H1 (cell line): ENCODE measurements around the gene NKIRAS2. TPM values are rescaled to one million over a fixed set of nuclear protein-coding genes. Genes with fewer than 3 reads are reported as not detected.

Source experiments
- CTCF ChIA-PET: fragments of 300-600 bp; sonication (Branson Sonifier 250); formaldehyde crosslinking; loops from one replicate; lab custom pipeline; 2021; ENCODE audit not compliant: partially characterized antibody; lab: Charles Lee
- POLR2A ChIA-PET: fragments of 300-600 bp; sonication (Branson Sonifier 250); formaldehyde crosslinking; loops from one replicate; lab custom pipeline; 2021; ENCODE audit warnings: inconsistent platforms; ENCODE audit not compliant: partially characterized antibody; lab: Charles Lee
- DNase-seq, 2 experiments: peaks; one replicate each; pipeline versions ENCODE4 v3.0.0 to v3.0.0-alpha.2; 2010 to 2022; ENCODE audit warnings: low spot score in 2 of 2, low read depth in 1 of 2, mixed read lengths in 1 of 2
- FAIRE-seq: peaks from 2 replicates; lab custom pipeline; 2011; peaks lifted over from hg19 to GRCh38; lab: Jason Lieb, UNC
- H2AFZ ChIP-seq: 2 replicates; pipeline ENCODE4 v1.8.1; 2012; ENCODE audit warnings: low read length, inconsistent platforms
- H2AK5ac ChIP-seq: 2 replicates; pipeline ENCODE4 v1.6.1; 2013; ENCODE audit warnings: low read depth, low read length
- H2BK120ac ChIP-seq: replicated peaks from 2 replicates; pipeline ENCODE3; 2013; ENCODE audit warnings: low read depth, low read length, inconsistent platforms
- H2BK12ac ChIP-seq: 2 replicates; pipeline ENCODE4 v1.6.1; 2013; ENCODE audit warnings: low read depth, low read length
- H2BK15ac ChIP-seq: 2 replicates; pipeline ENCODE4 v1.6.1; 2013; ENCODE audit warnings: low read length
- H2BK20ac ChIP-seq: 2 replicates; pipeline ENCODE4 v1.6.1; 2013; ENCODE audit warnings: low read length
- H2BK5ac ChIP-seq: 2 replicates; pipeline ENCODE4 v1.6.1; 2013; ENCODE audit warnings: low read depth, low read length
- H3K14ac ChIP-seq: 2 replicates; pipeline ENCODE4 v1.6.1; 2013; ENCODE audit warnings: inconsistent platforms; ENCODE audit not compliant: insufficient read length
- H3K18ac ChIP-seq: 2 replicates; pipeline ENCODE4 v1.6.1; 2013; ENCODE audit warnings: low read length; ENCODE audit errors: extremely low read depth
- H3K23ac ChIP-seq: 2 replicates; pipeline ENCODE4 v1.6.1; 2013; ENCODE audit warnings: inconsistent platforms; ENCODE audit not compliant: insufficient read length
- H3K23me2 ChIP-seq: 2 replicates; pipeline ENCODE4 v1.6.1; 2013; ENCODE audit warnings: low read depth, low read length
- H3K27ac ChIP-seq: 2 replicates; pipeline ENCODE4 v1.6.1; 2011; ENCODE audit warnings: low read depth, low read length, inconsistent platforms
- H3K27me3 ChIP-seq, 4 experiments: replicated peaks in 1 of 4; 1 replicate in 1 of 4; 2 replicates in 3 of 4; pipeline versions ENCODE4 v1.6.1 to v1.8.1; 2011 to 2013; ENCODE audit warnings: low read length in 3 of 4, mild to moderate bottlenecking in 3 of 4, inconsistent platforms in 2 of 4, mixed read lengths in 2 of 4, moderate library complexity in 1 of 4; ENCODE audit not compliant: control insufficient read depth in 3 of 4, insufficient read depth in 3 of 4; ENCODE audit errors: extremely low read depth in 1 of 4
- H3K36me3 ChIP-seq, 4 experiments: 2 replicates each; pipeline versions ENCODE4 v1.6.1 to v1.8.1; 2011 to 2013; ENCODE audit warnings: mild to moderate bottlenecking in 4 of 4, low read length in 3 of 4, moderate library complexity in 2 of 4, control low read depth in 1 of 4, inconsistent platforms in 1 of 4; ENCODE audit not compliant: insufficient read depth in 4 of 4, control insufficient read depth in 2 of 4
- H3K4ac ChIP-seq: replicated peaks from 2 replicates; pipeline ENCODE3; 2013; ENCODE audit warnings: low read length, low read depth, mixed read lengths, inconsistent platforms; ENCODE audit not compliant: insufficient read length
- H3K4me1 ChIP-seq, 4 experiments: replicated peaks in 1 of 4; 1 replicate in 1 of 4; 2 replicates in 3 of 4; pipeline versions ENCODE4 v1.6.1 to v1.8.1; 2011 to 2013; ENCODE audit warnings: low read length in 3 of 4, inconsistent platforms in 2 of 4, mixed read lengths in 1 of 4; ENCODE audit not compliant: insufficient read depth in 4 of 4, control insufficient read depth in 3 of 4
- H3K4me2 ChIP-seq, 2 experiments: 2 replicates each; pipeline versions ENCODE4 v1.6.1 to v1.8.1; 2011 to 2013; ENCODE audit warnings: low read depth in 2 of 2, low read length in 2 of 2, control low read depth in 1 of 2, inconsistent platforms in 1 of 2, mild to moderate bottlenecking in 1 of 2; ENCODE audit not compliant: insufficient read depth in 1 of 2
- H3K4me3 ChIP-seq, 4 experiments: fragments of 200-600, 300-600 bp in 1 of 4; sonication (generic), shearing (Covaris generic), sonication (Bioruptor Twin) in 1 of 4; 2 replicates each; pipeline versions ENCODE4 v1.5.1 to v1.8.1; 2011 to 2016; ENCODE audit warnings: low read length in 4 of 4, low read depth in 3 of 4, control low read depth in 2 of 4, inconsistent platforms in 2 of 4, mild to moderate bottlenecking in 2 of 4, mixed read lengths in 1 of 4, moderate library complexity in 1 of 4; ENCODE audit not compliant: insufficient read depth in 2 of 4; ENCODE audit errors: extremely low read depth in 1 of 4
- H3K56ac ChIP-seq: replicated peaks from 2 replicates; pipeline ENCODE3; 2013; ENCODE audit warnings: low read depth, mild to moderate bottlenecking, mixed read lengths, low read length, inconsistent platforms; ENCODE audit not compliant: insufficient read length
- H3K79me1 ChIP-seq: 2 replicates; pipeline ENCODE4 v1.6.1; 2013; ENCODE audit warnings: low read depth, low read length, control low read depth
- H3K79me2 ChIP-seq, 2 experiments: 2 replicates each; pipeline versions ENCODE4 v1.6.1 to v1.8.1; 2012 to 2013; ENCODE audit warnings: low read length in 2 of 2, mild to moderate bottlenecking in 2 of 2, inconsistent platforms in 1 of 2; ENCODE audit not compliant: insufficient read depth in 2 of 2, control insufficient read depth in 1 of 2
- H3K9ac ChIP-seq, 4 experiments: replicated peaks in 1 of 4; 1 replicate in 1 of 4; 2 replicates in 3 of 4; pipeline versions ENCODE4 v1.6.1 to v1.8.1; 2011 to 2013; ENCODE audit warnings: low read depth in 3 of 4, low read length in 3 of 4, control low read depth in 2 of 4, mild to moderate bottlenecking in 2 of 4, moderate library complexity in 2 of 4, inconsistent platforms in 1 of 4; ENCODE audit errors: extremely low read depth in 1 of 4
- H3K9me3 ChIP-seq, 2 experiments: 2 replicates each; pipeline versions ENCODE4 v1.6.1 to v1.8.1; 2012 to 2013; ENCODE audit warnings: mild to moderate bottlenecking in 2 of 2, moderate library complexity in 2 of 2, control low read depth in 1 of 2, inconsistent platforms in 1 of 2, low read depth in 1 of 2, low read length in 1 of 2, mixed read lengths in 1 of 2; ENCODE audit not compliant: insufficient read depth in 2 of 2
- H4K20me1 ChIP-seq, 2 experiments: replicated peaks in 1 of 2; 2 replicates each; pipeline versions ENCODE3 to v1.8.1; 2011 to 2013; ENCODE audit warnings: inconsistent platforms in 2 of 2, low read length in 2 of 2, mild to moderate bottlenecking in 1 of 2; ENCODE audit not compliant: insufficient read depth in 2 of 2, control insufficient read depth in 1 of 2
- H4K5ac ChIP-seq: 2 replicates; pipeline ENCODE4 v1.6.1; 2013; ENCODE audit warnings: low read length, low read depth, mixed read lengths, inconsistent platforms; ENCODE audit not compliant: insufficient read length
- H4K8ac ChIP-seq: 2 replicates; pipeline ENCODE4 v1.8.0; 2013; ENCODE audit warnings: mild to moderate bottlenecking, moderate library complexity, low read length, inconsistent platforms; ENCODE audit not compliant: insufficient read depth; ENCODE audit errors: extremely low read depth
- H4K91ac ChIP-seq: replicated peaks from 2 replicates; pipeline ENCODE3; 2013; ENCODE audit warnings: low read length, mixed read lengths, inconsistent platforms; ENCODE audit not compliant: insufficient read length
- CBX5 ChIP-seq: fragments of 300-800, 300-1000 bp; sonication (generic); IDR thresholded peaks from 2 replicates; pipeline ENCODE4 v1.7.1; 2016; ENCODE audit warnings: antibody characterized with exemption, low read length, low read depth
- EGR1 ChIP-seq: IDR thresholded peaks from 2 replicates; pipeline ENCODE4 v1.6.1; 2011; ENCODE audit warnings: low read depth, low read length, borderline replicate concordance
- EP300 ChIP-seq, 2 experiments: IDR thresholded peaks; 1 replicate in 1 of 2; 2 replicates in 1 of 2; pipeline ENCODE4 v1.6.1; 2011 to 2012; ENCODE audit warnings: low read depth in 2 of 2, low read length in 2 of 2, mild to moderate bottlenecking in 2 of 2, borderline replicate concordance in 1 of 2, inconsistent platforms in 1 of 2, moderate library complexity in 1 of 2
- EZH2 ChIP-seq: fragments of 200-600 bp; sonication (generic); IDR thresholded peaks from 2 replicates; pipeline ENCODE4 v1.7.1; 2012; ENCODE audit warnings: low read depth, mild to moderate bottlenecking, moderate library complexity, low read length, inconsistent platforms; ENCODE audit not compliant: severe bottlenecking
- HDAC2 ChIP-seq, 2 experiments: fragments of 300-600 bp in 1 of 2; sonication (generic) in 1 of 2; IDR thresholded peaks; 2 replicates each; pipeline ENCODE4 v1.6.1; 2011 to 2012; ENCODE audit warnings: low read depth in 2 of 2, low read length in 2 of 2, mild to moderate bottlenecking in 2 of 2, moderate library complexity in 2 of 2, borderline replicate concordance in 1 of 2, inconsistent platforms in 1 of 2
- NRF1 ChIP-seq: IDR thresholded peaks from 2 replicates; pipeline ENCODE4 v1.6.1; 2011; ENCODE audit warnings: mild to moderate bottlenecking, low read depth, low read length, improper control_type of control experiment
- PHF8 ChIP-seq: fragments of 200-600 bp; sonication (generic); conservative IDR thresholded peaks from 2 replicates; pipeline ENCODE4 v1.7.1; 2012; ENCODE audit warnings: low read depth, mild to moderate bottlenecking, inconsistent platforms, low read length, moderate library complexity
- POU5F1 ChIP-seq: IDR thresholded peaks from 2 replicates; pipeline ENCODE4 v1.6.1; 2011; ENCODE audit warnings: low read depth, mild to moderate bottlenecking, low read length, moderate library complexity
- RAD21 ChIP-seq, 2 experiments: IDR thresholded peaks in 1 of 2; conservative IDR thresholded peaks in 1 of 2; 2 replicates each; pipeline ENCODE4 v1.6.1; 2011; ENCODE audit warnings: low read depth in 2 of 2, low read length in 2 of 2, improper control_type of control experiment in 1 of 2, inconsistent platforms in 1 of 2, mild to moderate bottlenecking in 1 of 2, moderate library complexity in 1 of 2
- RXRA ChIP-seq: IDR thresholded peaks from 2 replicates; pipeline ENCODE4 v1.6.1; 2011; ENCODE audit warnings: low read depth, mild to moderate bottlenecking, low read length, moderate library complexity; ENCODE audit not compliant: insufficient read depth
- SP1 ChIP-seq: IDR thresholded peaks from 2 replicates; pipeline ENCODE4 v1.6.1; 2011; ENCODE audit warnings: low read depth, low read length
- SP2 ChIP-seq: IDR thresholded peaks from 2 replicates; pipeline ENCODE4 v1.6.1; 2012; ENCODE audit warnings: mild to moderate bottlenecking, low read length, inconsistent platforms
- TCF12 ChIP-seq: IDR thresholded peaks from 2 replicates; pipeline ENCODE4 v1.6.1; 2011; ENCODE audit warnings: low read depth, mild to moderate bottlenecking, low read length
- WGBS, 2 experiments: shearing (Covaris generic) in 1 of 2; methylation state at CpG; one replicate each; pipeline versions ENCODE4 v1.1.6 to v1.1.7; 2013 to 2015; ENCODE audit warnings: low lambda C conversion rate in 2 of 2, mixed read lengths in 2 of 2, inconsistent platforms in 1 of 2, low coverage in 1 of 2, missing lambda C conversion rate in 1 of 2; ENCODE audit not compliant: insufficient replicate concordance in 2 of 2, insufficient coverage in 1 of 2, insufficient read length in 1 of 2; ENCODE audit errors: extremely low coverage in 1 of 2, missing lambda C conversion rate in 1 of 2; 5-methylcytosine and 5-hydroxymethylcytosine counted together
- polyA plus RNA-seq, 7 experiments: library from polyadenylated mRNA; depleted of rRNA in 3 of 7; stranded (reverse) in 5 of 7; unstranded in 2 of 7; fragments of >200 nt in 5 of 7; fragments of 200-250 nt in 2 of 7; gene quantifications; 1 replicate in 5 of 7; 2 replicates in 1 of 7; 4 replicates in 1 of 7; pipeline versions ENCODE4 v1.2.1 to v1.2.3, GENCODE V29; 2011 to 2013; ENCODE audit warnings: missing spikeins in 2 of 7, mixed read lengths in 2 of 7
- total RNA-seq: library from RNA; stranded (reverse); fragmentation: NEBNext Ultra II Directional; extraction: Animal tissue kit (Norgen Biotek cat#: 25700); gene quantifications from 2 replicates; pipeline ENCODE4 v1.2.1, GENCODE V29; 2021

Gene NKIRAS2
- total and polyA plus RNA-seq, 2 of the 8 experiments (the other 6 are each of a cell fraction or from before 2014, with no cell fraction given), result 34.5 to 51.1 TPM

DNA sequence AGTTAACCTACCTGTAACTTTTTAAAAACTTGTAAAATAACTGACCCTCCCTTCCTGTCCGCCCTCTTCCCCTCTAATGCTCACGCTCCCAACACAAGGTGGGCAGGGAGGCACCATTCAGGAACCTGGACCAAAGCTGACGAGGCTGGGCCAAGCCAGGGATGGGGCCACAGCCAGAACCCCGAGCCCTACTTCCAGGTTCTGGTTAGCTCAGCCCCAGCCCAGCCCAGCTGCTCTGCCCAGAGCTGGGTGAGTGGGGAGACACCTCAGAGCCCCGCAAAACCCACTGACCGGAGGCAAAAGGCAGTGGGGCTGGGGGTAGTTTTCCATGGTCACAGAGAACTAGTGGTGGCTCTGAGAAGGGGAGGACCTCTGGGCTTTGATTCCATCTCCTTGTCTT, 45.9 kb upstream of the NKIRAS2 start:
- peaks cover 2 to 17% of the 10 kb centered on the region in 2 experiments for H4K20me1 ChIP-seq
- WGBS, 2 experiments, result 92% methylated on average over 6 of the region's 6 CpGs; no CpG with 5 or more reads in 1 of the 2 experiments
- no peak overlapping the region for H3K27ac ChIP-seq
- no peaks in the 10 kb centered on the region; the same call in 1 of the 2 replicates for H3K79me1 ChIP-seq
- no peak overlapping the region for H2BK5ac ChIP-seq
- H2BK15ac ChIP-seq, result no peak overlapping the region
- no peak overlapping the region for H3K4ac ChIP-seq
- no peaks in the 10 kb centered on the region; the same call in 1 of the 2 replicates for H3K23me2 ChIP-seq
- ChIA-PET POLR2A (interaction anchor here (0.8 to 4.5 kb wide), 5 partner anchors 8 to 43 kb away, joined by 3 to 32 read pairs (median 5); partner anchors contain the start of genes CNP and DNAJC7), CTCF (interaction anchor here (0.7 to 6.5 kb wide), 3 partner anchors 10 to 575 kb away, joined by 3 to 60 read pairs (median 4); partner anchors contain the start of gene CNP)
- H3K9me3 ChIP-seq, result no peaks in the 10 kb centered on the region
- no peaks in the 10 kb centered on the region for H3K79me2 ChIP-seq
- no peak overlapping the region for H3K4me3 ChIP-seq
- H3K18ac ChIP-seq, result no peak overlapping the region
- H3K23ac ChIP-seq, result no peak overlapping the region
- no peak overlapping the region for H4K5ac ChIP-seq
- no peaks in the 10 kb centered on the region for H3K4me1 ChIP-seq
- no peak overlapping the region for H2BK12ac ChIP-seq
- H2BK20ac ChIP-seq, result no peak overlapping the region
- H3K56ac ChIP-seq, result no peak overlapping the region
- DNase-seq (no peak), FAIRE-seq (no peak)
- peaks cover 32 to 66% (median 59%) of the 10 kb centered on the region in 4 experiments for H3K36me3 ChIP-seq
- H4K8ac ChIP-seq, result no peak overlapping the region
- H4K91ac ChIP-seq, result no peak overlapping the region
- no peak overlapping the region for H2AK5ac ChIP-seq
- no peak overlapping the region for H2BK120ac ChIP-seq
- no peak overlapping the region for H2AFZ ChIP-seq
- H3K27me3 ChIP-seq, result no peaks in the 10 kb centered on the region
- no peak overlapping the region for H3K4me2 ChIP-seq
- no peak overlapping the region for H3K14ac ChIP-seq
- no peak overlapping the region for H3K9ac ChIP-seq
- no peak for TF ChIP-seq SP1
- no peak for TF ChIP-seq EZH2
- TF ChIP-seq EP300 (IDR thresholded peaks at IDR 0.05; ENCODE audit: borderline replicate concordance in 1 of 2, low read depth in 2 of 2, low read length in 2 of 2), result no peak
- no peak for TF ChIP-seq EGR1
- TF ChIP-seq TCF12, result no peak
- no peak for TF ChIP-seq HDAC2 (IDR thresholded peaks at IDR 0.05; ENCODE audit: borderline replicate concordance in 1 of 2, low read depth in 2 of 2, low read length in 2 of 2)
- no peak for TF ChIP-seq POU5F1
- TF ChIP-seq CBX5, result no peak
- TF ChIP-seq SP2, result no peak
- TF ChIP-seq PHF8, result no peak
- TF ChIP-seq RXRA, result no peak
- TF ChIP-seq NRF1, result no peak
- TF ChIP-seq RAD21 (IDR thresholded peaks at IDR 0.05 in 1 of 2, conservative IDR thresholded peaks at IDR 0.05 in 1 of 2; ENCODE audit: low read depth in 2 of 2, low read length in 2 of 2), result no peak
